Measurements from ENCODE around the gene S1PR4. TPM values are rescaled to one million over a fixed set of nuclear protein-coding genes. Genes with fewer than 3 reads are reported as not detected.

The S1PR4 gene
- total and polyA plus RNA-seq, 9 of the 15 experiments (the other 6 are each of a cell fraction or from before 2014, with no cell fraction given), result 0.27 TPM; not detected in 8

DNA sequence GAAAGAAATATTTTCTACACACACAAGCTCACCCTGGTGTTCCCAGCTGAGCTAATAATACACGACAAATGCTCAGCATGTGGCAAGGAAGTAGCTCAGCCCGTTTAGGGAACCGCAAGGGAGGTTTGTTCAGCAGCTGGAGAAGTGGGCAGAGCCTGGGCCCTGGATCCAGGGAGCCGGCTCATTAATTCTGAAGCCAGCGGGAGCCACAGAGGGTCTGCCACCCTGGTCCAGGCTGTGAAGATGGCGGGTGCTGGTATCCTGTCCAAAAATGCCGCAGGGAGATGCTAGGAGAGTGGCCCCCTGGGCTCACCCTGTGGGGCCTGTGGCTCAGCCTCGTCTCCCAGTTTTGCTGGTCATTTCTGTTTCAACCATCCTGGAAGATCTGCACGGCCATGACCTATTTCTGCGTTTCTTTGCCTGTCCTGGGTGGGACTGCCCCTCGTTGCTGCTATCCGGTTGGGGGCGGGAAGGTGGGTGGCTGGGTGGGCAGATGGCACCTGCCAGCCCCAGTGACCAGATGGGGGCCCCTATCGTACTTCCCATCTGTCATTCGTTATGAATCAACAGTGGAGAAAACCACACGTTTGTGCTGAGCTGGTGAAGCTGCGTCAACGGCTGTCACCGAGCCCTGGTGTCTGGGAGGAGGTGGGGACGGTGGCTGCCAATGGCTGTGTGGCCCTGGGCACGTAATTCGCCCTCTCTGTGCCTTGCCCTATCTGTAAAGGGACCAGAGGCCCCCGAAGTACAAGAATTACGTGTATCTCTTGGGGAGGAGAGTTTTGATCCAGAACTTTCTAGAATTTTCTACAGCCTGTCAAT, 45.4 kb upstream of the S1PR4 start (continued):
- TF ChIP-seq, protein P1, sequence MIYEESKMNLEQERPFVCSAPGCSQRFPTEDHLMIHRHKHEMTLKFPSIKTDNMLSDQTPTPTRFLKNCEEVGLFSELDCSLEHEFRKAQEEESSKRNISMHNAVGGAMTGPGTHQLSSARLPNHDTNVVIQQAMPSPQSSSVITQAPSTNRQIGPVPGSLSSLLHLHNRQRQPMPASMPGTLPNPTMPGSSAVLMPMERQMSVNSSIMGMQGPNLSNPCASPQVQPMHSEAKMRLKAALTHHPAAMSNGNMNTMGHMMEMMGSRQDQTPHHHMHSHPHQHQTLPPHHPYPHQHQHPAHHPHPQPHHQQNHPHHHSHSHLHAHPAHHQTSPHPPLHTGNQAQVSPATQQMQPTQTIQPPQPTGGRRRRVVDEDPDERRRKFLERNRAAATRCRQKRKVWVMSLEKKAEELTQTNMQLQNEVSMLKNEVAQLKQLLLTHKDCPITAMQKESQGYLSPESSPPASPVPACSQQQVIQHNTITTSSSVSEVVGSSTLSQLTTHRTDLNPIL (CRISPR knock-in tag; IDR thresholded peaks at IDR 0.05), result no peak
- TF ChIP-seq, protein P2, sequence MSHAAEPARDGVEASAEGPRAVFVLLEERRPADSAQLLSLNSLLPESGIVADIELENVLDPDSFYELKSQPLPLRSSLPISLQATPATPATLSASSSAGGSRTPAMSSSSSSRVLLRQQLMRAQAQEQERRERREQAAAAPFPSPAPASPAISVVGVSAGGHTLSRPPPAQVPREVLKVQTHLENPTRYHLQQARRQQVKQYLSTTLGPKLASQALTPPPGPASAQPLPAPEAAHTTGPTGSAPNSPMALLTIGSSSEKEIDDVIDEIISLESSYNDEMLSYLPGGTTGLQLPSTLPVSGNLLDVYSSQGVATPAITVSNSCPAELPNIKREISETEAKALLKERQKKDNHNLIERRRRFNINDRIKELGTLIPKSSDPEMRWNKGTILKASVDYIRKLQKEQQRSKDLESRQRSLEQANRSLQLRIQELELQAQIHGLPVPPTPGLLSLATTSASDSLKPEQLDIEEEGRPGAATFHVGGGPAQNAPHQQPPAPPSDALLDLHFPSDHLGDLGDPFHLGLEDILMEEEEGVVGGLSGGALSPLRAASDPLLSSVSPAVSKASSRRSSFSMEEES (CRISPR knock-in tag; IDR thresholded peaks at IDR 0.05), result no peak
- TF ChIP-seq RFX1 (IDR thresholded peaks at IDR 0.05) (no peak), MCM5 (IDR thresholded peaks at IDR 0.05; ENCODE audit: low read depth) (no peak), ARNT (IDR thresholded peaks at IDR 0.05) (no peak), CBFA2T2 (conservative IDR thresholded peaks at IDR 0.05) (peak; percentile 65), NFE2 (IDR thresholded peaks at IDR 0.05; ENCODE audit: low read depth) (no peak), RBM25 (IDR thresholded peaks at IDR 0.05; ENCODE audit: low read depth, low read length, severe bottlenecking) (no peak)
- TF ChIP-seq, protein P3, sequence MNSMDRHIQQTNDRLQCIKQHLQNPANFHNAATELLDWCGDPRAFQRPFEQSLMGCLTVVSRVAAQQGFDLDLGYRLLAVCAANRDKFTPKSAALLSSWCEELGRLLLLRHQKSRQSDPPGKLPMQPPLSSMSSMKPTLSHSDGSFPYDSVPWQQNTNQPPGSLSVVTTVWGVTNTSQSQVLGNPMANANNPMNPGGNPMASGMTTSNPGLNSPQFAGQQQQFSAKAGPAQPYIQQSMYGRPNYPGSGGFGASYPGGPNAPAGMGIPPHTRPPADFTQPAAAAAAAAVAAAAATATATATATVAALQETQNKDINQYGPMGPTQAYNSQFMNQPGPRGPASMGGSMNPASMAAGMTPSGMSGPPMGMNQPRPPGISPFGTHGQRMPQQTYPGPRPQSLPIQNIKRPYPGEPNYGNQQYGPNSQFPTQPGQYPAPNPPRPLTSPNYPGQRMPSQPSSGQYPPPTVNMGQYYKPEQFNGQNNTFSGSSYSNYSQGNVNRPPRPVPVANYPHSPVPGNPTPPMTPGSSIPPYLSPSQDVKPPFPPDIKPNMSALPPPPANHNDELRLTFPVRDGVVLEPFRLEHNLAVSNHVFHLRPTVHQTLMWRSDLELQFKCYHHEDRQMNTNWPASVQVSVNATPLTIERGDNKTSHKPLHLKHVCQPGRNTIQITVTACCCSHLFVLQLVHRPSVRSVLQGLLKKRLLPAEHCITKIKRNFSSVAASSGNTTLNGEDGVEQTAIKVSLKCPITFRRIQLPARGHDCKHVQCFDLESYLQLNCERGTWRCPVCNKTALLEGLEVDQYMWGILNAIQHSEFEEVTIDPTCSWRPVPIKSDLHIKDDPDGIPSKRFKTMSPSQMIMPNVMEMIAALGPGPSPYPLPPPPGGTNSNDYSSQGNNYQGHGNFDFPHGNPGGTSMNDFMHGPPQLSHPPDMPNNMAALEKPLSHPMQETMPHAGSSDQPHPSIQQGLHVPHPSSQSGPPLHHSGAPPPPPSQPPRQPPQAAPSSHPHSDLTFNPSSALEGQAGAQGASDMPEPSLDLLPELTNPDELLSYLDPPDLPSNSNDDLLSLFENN (IDR thresholded peaks at IDR 0.05; ENCODE audit: low read depth in 2 of 2, low read length in 2 of 2), result no peak
- TF ChIP-seq, protein P4, sequence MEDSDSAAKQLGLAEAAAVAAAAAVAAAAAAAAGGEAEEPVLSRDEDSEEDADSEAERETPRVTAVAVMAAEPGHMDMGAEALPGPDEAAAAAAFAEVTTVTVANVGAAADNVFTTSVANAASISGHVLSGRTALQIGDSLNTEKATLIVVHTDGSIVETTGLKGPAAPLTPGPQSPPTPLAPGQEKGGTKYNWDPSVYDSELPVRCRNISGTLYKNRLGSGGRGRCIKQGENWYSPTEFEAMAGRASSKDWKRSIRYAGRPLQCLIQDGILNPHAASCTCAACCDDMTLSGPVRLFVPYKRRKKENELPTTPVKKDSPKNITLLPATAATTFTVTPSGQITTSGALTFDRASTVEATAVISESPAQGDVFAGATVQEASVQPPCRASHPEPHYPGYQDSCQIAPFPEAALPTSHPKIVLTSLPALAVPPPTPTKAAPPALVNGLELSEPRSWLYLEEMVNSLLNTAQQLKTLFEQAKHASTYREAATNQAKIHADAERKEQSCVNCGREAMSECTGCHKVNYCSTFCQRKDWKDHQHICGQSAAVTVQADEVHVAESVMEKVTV (CRISPR knock-in tag; IDR thresholded peaks at IDR 0.05), result no peak
- TF ChIP-seq, protein P5, sequence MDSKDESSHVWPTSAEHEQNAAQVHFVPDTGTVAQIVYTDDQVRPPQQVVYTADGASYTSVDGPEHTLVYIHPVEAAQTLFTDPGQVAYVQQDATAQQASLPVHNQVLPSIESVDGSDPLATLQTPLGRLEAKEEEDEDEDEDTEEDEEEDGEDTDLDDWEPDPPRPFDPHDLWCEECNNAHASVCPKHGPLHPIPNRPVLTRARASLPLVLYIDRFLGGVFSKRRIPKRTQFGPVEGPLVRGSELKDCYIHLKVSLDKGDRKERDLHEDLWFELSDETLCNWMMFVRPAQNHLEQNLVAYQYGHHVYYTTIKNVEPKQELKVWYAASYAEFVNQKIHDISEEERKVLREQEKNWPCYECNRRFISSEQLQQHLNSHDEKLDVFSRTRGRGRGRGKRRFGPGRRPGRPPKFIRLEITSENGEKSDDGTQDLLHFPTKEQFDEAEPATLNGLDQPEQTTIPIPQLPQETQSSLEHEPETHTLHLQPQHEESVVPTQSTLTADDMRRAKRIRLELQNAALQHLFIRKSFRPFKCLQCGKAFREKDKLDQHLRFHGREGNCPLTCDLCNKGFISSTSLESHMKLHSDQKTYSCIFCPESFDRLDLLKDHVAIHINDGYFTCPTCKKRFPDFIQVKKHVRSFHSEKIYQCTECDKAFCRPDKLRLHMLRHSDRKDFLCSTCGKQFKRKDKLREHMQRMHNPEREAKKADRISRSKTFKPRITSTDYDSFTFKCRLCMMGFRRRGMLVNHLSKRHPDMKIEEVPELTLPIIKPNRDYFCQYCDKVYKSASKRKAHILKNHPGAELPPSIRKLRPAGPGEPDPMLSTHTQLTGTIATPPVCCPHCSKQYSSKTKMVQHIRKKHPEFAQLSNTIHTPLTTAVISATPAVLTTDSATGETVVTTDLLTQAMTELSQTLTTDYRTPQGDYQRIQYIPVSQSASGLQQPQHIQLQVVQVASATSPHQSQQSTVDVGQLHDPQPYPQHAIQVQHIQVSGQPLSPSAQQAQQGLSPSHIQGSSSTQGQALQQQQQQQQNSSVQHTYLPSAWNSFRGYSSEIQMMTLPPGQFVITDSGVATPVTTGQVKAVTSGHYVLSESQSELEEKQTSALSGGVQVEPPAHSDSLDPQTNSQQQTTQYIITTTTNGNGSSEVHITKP (IDR thresholded peaks at IDR 0.05; ENCODE audit: partially characterized antibody), result no peak
- TF ChIP-seq, protein P6, sequence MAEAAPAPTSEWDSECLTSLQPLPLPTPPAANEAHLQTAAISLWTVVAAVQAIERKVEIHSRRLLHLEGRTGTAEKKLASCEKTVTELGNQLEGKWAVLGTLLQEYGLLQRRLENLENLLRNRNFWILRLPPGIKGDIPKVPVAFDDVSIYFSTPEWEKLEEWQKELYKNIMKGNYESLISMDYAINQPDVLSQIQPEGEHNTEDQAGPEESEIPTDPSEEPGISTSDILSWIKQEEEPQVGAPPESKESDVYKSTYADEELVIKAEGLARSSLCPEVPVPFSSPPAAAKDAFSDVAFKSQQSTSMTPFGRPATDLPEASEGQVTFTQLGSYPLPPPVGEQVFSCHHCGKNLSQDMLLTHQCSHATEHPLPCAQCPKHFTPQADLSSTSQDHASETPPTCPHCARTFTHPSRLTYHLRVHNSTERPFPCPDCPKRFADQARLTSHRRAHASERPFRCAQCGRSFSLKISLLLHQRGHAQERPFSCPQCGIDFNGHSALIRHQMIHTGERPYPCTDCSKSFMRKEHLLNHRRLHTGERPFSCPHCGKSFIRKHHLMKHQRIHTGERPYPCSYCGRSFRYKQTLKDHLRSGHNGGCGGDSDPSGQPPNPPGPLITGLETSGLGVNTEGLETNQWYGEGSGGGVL (CRISPR knock-in tag; IDR thresholded peaks at IDR 0.05), result no peak

Data from K562 (cell line).